Endothelial cell of hepatic sinusoid (primary cell): ENCODE results near the gene EMILIN2.

Experiments
- in situ Hi-C: cut with HindIII; loops from 2 replicates; pipeline ENCODE4 v1.10.0; 2017; ENCODE audit warnings: low sequenced_read_pairs

EMILIN2 gene

GRCh38 chr18:2872095-2872494 is 25.3 kb downstream of the EMILIN2 start:
- in situ Hi-C loops: loop anchor here (5.0 kb wide), 1 partner anchor 45 kb away; no protein-coding TSS in a partner anchor

DNA sequence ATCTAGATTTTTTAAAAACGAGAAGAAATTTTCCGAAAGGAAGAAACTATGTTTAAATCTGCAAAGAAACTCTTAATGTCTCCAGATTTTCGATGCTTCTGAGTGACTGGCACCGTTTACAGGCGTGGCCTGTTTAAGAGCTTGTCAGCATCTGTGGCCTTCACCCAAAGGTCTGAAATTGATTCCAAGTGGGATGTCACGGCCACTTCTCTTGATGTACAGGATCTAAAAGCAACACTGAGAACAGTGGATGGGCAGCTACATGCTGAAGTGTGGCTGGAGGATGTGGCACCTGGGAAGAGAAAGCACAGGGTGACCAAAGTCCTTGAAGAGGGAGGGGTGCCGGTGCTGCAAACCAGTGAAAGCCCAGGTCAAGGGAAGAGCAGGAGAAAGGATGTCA is 28.0 kb downstream of the EMILIN2 start:
- in situ Hi-C loops: loop anchor here (5.0 kb wide), 1 partner anchor 47 kb away; no protein-coding TSS in a partner anchor

DNA sequence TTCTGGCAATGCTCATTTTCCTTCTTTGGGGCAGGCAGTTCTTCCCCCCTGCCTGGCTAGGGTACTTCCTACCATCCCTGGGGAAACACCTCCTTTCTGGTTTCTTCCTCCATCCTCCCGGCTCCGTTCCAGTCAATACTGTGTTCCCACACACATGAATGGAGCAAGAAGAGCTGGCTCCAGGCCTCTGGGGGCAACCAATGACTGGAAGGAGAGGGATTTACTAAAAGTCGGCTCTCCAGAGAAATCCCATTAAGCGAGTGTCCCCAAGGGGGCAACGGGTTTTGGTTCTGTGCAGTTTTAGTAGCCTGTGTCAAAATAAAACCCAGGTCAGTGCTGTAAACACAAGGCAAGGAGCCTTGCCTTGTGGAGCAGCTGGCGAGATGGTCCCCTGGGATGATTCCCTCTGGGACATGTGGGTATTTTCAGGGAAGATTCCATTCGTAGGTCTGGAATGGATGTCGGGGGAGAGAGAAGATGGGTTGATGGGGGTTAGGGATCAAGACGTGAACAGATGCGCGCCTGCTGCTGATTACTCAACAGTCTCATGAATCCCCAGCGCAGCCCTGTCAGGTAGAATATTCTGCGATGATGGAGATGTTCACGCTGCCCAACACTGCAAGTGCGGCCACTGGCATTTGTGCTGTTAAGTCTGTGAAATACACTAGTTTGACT is 32.0 kb downstream of the EMILIN2 start:
- in situ Hi-C loops: no loop called here

GRCh38 chr18:2879889-2880288 is 33.1 kb downstream of the EMILIN2 start:
- in situ Hi-C loops: no loop called here

GRCh38 chr18:2880473-2880872 is 33.7 kb downstream of the EMILIN2 start:
- in situ Hi-C loops: no loop called here

DNA sequence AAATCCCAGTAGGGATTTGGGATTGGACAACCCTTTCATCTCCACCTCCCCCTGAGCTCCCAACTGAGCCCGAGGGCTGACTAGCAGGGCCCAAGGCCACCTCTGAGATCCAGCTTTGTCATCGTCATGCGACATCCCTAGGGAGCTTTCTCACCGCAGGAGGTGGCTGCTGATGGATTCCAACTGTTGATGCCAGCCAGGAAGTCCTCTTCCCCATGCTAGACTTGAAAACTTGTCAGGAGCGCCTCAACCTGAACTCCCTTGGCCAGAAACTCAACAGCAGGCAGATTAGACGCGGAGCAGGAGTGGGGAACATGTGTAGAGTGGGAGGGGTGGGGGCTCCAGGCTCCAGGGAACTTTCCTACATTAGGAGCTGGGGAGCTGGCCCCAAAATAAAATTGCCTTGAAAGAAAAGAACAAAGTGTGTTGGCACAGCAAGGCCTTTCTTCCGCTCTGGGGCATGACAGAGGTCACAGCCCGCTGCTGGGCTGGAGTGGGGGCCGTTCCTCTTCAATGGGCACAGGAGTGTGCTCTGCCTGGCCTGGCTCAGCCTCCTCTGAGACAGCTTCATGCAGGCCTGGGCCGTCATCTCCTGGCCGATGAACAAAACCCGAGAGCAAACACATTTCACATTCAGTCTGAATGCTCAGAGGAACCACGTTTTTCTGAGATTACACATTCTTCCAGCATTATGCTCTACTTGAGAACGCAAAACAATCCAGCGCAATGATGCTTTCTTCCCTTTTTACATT is 34.5 kb downstream of the EMILIN2 start:
- in situ Hi-C loops: no loop called here

GRCh38 chr18:2881840-2882195 is 35.0 kb downstream of the EMILIN2 start:
- in situ Hi-C loops: no loop called here

- in situ Hi-C loops: no loop called here
Observed at GRCh38 chr18:2882201-2882600, 35.4 kb downstream of the EMILIN2 start.

DNA sequence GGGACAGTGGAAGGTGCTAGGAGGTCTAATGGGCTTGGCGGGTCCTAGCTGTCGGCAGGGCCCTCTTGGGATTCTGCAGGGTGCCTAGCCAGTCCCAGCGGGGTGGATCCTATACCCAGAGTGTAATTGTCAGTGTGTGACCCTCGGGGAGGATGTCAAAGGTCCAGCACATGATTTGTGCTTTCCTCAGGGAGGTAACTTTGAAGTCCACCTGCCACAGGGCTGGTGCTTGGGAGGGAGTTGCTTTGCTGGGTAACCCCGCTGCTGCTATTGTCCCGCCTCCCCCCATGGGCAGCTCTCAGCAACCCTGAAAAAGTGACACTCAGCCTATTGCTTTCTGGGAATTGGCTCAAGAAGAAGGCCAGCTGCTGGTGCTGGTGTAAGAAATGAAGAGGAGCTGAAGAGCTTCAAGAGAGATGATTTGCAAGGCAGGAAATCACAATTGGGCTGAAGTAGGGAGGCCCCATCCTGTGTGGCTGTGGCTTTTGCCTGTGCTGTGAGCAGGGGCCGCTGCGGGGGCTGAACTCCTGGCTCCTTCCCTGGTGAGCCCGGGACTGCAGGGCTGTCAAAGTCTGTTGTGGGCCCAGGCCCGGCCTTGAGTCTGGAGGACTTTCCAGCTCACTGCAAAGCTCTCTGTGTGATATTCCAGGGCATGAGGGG is 36.4 kb downstream of the EMILIN2 start:
- in situ Hi-C loops: no loop called here

- in situ Hi-C loops: no loop called here
Observed at GRCh38 chr18:2884706-2885285, 38.0 kb downstream of the EMILIN2 start.

DNA sequence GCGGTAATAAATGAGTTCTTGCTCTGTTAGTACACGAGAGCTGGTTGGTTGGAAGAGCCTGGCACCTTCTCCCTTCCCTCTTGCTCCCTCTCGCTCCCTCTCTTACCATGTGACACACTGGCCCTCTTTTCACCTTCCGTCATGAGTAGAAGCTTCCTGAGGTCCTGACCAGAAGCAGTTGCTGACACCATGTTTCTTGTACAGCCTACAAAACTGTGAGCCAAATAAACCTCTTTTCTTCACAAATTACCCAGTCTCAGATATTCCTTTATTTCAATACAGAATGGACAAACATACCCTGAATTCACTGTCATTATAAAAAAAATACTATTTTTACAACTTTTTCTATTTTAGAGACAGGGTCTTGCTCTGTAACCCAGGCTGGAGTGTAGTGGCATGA is 40.7 kb downstream of the EMILIN2 start:
- in situ Hi-C loops: no loop called here

GRCh38 chr18:2889761-2890192 is 43.0 kb downstream of the EMILIN2 start:
- in situ Hi-C loops: no loop called here

DNA sequence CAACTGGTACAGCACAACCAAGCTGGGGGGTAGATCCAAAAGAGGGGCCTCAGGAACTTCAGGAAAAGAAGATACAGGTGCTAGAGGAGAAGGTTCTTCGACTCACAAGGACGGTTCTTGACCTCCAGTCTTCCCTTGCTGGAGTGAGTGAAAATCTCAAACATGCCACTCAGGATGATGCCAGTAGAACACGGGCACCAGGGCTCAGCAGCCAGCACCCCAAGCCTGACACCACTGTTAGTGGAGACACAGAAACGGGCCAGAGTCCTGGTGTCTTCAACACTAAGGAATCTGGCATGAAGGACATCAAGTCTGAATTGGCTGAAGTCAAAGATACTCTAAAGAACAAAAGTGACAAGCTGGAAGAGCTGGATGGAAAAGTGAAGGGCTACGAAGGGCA is 43.8 kb downstream of the EMILIN2 start:
- in situ Hi-C loops: no loop called here

DNA sequence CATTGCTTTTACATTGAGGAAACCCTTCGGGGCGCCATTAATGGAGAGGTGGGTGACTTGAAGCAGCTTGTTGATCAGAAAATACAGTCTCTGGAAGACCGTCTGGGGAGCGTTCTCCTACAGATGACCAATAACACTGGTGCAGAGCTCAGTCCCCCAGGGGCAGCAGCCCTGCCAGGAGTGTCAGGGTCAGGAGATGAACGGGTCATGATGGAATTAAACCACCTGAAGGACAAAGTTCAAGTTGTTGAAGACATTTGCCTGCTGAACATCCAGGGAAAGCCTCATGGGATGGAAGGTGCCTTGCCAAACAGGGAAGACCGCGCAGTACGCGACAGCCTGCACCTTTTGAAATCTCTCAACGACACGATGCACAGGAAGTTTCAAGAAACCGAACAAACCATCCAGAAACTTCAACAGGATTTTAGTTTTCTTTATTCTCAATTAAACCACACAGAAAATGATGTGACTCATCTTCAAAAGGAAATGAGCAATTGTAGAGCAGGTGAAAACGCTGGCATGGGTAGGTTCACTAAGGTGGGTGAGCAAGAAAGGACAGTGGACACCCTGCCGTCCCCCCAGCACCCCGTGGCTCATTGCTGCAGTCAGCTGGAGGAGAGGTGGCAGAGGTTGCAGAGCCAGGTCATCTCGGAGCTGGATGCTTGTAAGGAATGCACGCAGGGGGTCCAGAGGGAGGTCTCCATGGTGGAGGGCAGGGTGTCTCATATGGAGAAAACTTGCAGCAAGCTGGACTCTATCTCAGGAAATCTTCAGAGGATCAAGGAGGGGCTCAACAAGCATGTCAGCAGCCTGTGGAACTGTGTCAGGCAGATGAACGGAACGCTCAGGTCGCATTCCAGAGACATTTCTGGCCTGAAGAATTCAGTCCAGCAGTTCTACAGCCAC is 45.0 kb downstream of the EMILIN2 start:
- in situ Hi-C loops: no loop called here

GRCh38 chr18:2893056-2893455 is 46.2 kb downstream of the EMILIN2 start:
- in situ Hi-C loops: no loop called here

DNA sequence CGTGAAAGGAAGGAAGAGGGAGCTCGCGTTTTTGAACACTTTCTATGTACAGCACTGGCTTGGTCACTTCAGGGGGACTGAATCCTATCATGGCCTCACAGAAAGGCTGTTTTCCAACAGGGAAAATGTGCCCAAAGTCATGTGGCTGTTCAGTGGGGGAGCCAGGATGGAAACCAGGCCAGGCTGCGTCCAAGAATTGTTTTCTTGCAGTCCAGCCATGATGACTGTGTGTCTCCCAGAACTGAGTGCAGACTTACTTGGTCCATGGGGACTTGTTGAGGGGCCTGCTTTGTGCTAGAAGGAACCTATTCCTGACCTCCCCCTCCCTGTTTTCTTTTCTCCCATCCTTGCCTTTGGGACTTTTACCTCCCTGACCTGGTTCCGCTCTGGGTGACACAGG is 46.9 kb downstream of the EMILIN2 start:
- in situ Hi-C loops: no loop called here

- in situ Hi-C loops: no loop called here
Observed at GRCh38 chr18:2894131-2894840, 47.5 kb downstream of the EMILIN2 start.

- in situ Hi-C loops: no loop called here
Observed at GRCh38 chr18:2894841-2895370, 48.1 kb downstream of the EMILIN2 start.

DNA sequence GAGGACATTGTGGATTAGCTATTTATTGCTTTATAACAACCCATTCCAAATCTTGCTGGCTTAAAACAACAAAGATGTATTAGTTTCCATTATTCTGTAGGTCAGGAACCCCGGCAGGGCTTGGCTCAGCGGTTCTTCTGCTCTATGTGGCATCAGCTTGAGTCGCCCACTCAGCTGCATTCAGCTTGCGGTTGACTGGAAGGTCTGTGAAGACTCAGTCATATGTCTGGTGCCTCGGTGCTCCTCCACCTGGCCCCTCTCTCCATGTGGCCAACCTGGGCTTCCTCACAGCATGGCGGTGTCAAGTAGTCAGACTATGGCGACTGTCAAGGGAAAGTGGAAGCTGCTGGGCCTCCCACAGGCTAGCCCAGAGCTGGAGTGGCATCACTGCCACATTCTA is 48.6 kb downstream of the EMILIN2 start:
- in situ Hi-C loops: no loop called here

DNA sequence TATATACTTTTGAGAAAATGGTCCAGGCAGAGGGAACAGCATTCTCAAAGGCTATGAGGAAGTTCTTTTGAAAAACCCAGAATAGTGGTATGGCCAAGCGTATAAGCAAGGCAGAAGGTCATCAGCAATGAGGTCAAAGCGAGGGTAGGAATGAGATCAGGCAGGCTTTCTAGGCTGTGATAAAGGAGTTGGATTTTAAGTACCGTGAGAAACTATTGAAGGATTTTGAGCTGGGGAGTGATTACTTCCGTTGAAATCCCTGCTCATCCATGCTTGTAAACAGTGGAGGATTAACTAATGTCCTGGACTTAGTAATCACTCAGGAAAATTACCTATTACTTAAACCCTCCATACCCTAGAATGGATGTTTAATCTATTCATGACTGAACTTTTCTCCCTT is 50.2 kb downstream of the EMILIN2 start:
- in situ Hi-C loops: no loop called here
